Mesenteric fat pad (tissue), 1 donor: ENCODE data around the gene TTPAL. TPM values are rescaled to one million over a fixed set of nuclear protein-coding genes. Genes with fewer than 3 reads are reported as not detected.
A peak's percentile ranks its signal among the peaks of the same experiment; 100 is the strongest.

ENCODE experiments used
- DNase-seq: peaks from one replicate; pipeline ENCODE4 v3.0.0-alpha.2; 2020; ENCODE audit warnings: low spot score
- long read RNA-seq: library from polyadenylated mRNA; unstranded; transcript quantifications from one replicate; pipeline ENCODE4 v2.0.0, GENCODE V29; 2020
- total RNA-seq: library from RNA; stranded (reverse); fragmentation: NEBNext Ultra II Directional; extraction: Animal tissue kit (Norgen Biotek cat#: 25700); gene quantifications from one replicate; pipeline ENCODE4 v1.2.1, GENCODE V29; 2021
- donor health status: DM: yes; HTN: yes; CAD: no.

The TTPAL gene, protein sequence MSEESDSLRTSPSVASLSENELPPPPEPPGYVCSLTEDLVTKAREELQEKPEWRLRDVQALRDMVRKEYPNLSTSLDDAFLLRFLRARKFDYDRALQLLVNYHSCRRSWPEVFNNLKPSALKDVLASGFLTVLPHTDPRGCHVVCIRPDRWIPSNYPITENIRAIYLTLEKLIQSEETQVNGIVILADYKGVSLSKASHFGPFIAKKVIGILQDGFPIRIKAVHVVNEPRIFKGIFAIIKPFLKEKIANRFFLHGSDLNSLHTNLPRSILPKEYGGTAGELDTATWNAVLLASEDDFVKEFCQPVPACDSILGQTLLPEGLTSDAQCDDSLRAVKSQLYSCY
- total RNA-seq = 19.8 TPM
- long read RNA-seq, full-length matches to known transcripts = 8 of 16 reads
- long read RNA-seq, partial matches to known transcripts = 5 of 16 reads
- long read RNA-seq, other reads (novel, unspliced or antisense) = 3 of 16 reads

DNA sequence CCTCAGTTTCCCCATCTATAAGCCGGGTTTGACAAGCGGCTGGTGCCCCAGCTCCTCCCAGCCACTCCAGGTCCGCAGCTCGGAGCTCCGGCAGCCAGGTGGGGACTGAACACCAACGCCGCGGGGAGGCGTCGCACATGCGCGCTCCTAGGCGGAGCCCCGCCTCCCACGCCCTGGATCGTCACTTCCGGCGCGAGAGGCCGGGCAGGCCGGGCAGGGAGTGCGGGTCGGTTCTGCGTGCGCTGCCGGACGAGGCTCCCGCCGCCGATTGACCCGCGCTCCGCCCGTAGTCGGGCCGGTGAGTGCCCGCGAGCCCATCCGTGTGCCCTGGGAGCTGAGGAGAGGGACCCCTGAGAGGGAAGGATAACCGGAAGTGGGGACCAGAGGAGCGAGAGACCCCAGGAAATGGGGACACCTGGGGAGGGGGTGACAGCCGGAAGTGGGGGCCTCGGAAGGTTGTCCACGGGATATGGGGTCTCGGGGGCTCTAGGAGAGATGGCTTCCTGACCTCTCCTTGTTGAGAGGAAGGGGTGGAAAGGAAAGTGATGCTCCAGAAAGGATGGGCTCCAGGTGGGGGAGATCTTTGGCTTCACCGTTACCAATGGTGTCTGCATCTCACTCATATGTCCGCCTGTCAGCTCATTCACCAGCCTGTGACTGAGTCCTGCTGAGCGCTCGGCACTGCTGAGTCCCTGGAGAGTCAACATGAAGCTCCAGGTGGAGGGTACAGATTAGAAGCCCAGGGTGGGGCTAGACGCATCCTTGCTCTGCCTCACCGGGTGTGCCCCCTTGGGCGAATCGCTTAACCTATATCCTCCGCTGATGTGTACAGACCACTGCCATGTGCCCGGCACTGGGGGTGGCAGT, at the start of gene TTPAL:
Gene TTPAL, plus strand, starts transcription at position 181 of the 867 bp plus-strand sequence. CDS start 4,126 bp downstream, outside the sequence.
- peak; percentile 96 for DNase-seq

DNA sequence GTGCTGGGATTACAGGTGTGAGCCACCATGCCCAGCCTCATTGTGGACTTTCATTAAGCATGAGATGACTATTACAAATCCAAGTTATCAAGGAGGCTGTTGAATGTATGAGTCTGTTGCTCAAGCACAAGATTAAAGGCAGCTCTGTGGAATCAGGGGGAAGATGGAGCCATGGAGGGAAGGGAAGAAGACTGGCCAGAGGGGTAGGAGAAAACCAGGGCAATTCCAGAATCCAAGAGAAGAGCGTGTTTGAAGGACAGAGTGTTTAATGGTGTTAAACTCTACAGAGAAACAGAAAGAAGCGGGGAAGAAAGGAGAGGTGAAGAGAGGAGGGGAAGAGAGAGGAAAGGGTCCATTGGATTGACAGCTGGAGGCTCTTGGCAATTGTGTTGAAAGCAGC, 49.8 kb upstream of the TTPAL start:
- no peak for DNase-seq

DNA sequence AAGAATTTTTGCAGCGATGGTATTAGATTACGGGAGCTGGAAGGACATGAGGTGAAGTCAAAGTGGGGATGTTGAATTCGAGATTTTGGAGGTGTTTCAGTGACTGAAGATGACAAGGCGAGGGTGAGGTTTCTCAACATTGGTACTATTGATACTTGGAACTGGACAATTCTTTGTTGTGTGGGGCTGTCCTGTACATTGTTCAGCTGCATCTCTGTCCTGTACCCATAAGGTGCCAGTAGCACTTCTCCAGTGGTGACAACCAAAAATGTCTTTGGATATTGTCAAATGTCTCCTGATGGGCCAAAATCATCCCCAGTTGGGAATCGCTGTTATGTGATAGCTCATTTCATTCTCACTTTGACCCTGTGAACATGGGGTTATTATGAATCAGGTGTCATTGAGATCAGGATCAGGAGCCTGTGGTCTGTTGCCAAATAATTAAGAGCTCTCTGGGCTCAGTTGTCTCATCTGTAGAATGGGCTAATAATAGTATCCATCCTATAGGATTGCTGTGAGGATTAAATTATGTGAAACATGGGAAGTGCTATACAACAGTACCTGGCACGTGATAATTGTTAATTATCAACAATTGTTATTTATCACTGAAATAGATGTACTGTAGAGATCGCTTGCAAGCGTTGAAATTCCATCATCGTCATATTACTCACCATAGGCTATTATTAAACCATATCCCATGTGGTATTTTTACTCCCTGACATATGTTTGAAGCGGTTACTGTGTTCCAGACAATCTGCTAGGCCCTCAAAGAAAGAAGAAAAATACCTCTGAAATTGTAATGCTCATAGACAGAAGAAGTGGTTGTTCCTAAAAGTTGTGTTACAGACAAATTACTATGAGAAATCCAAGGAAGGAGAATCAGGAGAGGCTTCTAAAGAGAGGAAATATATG, 48.5 kb upstream of the TTPAL start:
- no peak for DNase-seq

DNA sequence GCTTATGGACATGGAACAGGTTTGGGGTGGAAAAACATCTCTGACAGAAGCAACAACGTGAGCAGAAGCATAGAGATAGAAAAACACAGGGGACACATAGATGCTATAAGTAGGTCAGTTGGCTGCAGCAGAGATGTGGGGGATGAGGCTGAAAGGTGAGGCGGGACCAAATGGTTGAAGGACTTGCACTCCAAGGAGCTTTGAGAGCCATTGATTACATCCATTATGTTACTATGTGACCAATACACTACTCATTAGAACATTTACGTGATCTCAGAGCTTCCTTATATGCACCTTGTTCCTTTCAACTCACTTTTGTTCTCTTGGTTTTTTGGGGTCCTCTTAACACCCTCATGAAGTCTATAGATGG, 47.9 kb upstream of the TTPAL start:
- no peak for DNase-seq

DNA sequence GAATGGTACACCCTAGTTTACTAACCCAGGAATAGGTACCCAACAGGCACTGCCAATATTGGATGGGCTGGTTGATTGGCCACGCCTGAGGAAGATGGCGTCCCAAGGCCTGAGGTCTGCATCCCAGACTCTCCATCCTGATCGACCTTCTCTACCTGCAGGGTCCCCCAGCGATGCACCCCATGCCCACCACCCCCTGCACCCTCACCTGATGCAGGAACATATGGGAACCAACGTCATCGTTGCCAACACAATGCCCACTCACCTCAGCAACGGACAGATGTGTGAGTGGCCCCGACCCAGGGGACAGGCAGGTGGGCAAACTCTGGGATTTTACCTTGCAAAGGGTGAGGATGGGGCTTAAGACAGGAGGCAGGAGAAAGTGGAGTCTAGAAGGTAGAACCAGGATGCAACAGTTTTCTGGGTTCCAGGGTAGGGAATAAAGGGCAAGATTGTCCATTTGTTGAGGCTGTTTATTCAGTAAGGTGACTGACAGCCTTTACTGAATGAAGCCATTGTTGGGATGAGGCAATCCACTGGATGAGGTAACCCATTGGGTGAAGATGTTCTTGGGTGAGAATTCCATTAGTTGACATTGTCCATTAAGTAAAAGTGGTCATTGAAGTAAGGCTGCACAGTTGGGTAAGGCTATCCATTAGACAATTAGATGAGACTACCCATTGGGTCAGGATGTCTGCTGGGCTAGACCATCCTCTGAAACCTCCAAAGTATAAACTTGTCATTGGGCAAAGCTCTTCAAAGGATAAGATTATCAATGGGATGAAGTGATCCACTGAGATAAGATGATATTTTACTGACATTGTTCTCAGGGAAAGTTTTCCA, 47.3 kb upstream of the TTPAL start:
- DNase-seq = no peak

DNA sequence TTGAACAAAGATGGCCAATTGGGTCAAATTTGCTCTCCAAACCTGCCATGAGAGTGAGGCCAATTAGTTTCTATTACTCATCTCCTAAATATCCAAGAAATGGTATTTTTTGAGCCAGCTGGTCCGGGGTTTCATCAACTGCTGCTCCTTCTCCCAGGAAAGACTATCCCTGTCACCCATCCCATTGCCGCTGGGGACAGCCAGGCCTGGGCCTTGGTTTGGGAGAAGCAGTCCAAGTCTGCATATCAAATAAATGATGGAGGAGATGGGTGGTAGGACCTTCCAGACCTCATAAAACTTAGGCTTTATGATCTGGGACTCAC, 46.7 kb upstream of the TTPAL start:
- DNase-seq = no peak

DNA sequence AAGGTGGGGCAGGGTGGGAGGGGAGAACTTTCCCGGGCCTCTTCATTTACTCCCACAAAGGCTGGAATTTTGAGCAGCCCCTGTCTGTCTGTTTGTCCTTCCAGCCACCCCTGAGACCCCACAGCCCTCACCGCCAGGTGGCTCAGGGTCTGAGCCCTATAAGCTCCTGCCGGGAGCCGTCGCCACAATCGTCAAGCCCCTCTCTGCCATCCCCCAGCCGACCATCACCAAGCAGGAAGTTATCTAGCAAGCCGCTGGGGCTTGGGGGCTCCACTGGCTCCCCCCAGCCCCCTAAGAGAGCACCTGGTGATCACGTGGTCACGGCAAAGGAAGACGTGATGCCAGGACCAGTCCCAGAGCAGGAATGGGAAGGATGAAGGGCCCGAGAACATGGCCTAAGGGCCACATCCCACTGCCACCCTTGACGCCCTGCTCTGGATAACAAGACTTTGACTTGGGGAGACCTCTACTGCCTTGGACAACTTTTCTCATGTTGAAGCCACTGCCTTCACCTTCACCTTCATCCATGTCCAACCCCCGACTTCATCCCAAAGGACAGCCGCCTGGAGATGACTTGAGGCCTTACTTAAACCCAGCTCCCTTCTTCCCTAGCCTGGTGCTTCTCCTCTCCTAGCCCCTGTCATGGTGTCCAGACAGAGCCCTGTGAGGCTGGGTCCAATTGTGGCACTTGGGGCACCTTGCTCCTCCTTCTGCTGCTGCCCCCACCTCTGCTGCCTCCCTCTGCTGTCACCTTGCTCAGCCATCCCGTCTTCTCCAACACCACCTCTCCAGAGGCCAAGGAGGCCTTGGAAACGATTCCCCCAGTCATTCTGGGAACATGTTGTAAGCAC, 46.0 kb upstream of the TTPAL start:
- DNase-seq = no peak

DNA sequence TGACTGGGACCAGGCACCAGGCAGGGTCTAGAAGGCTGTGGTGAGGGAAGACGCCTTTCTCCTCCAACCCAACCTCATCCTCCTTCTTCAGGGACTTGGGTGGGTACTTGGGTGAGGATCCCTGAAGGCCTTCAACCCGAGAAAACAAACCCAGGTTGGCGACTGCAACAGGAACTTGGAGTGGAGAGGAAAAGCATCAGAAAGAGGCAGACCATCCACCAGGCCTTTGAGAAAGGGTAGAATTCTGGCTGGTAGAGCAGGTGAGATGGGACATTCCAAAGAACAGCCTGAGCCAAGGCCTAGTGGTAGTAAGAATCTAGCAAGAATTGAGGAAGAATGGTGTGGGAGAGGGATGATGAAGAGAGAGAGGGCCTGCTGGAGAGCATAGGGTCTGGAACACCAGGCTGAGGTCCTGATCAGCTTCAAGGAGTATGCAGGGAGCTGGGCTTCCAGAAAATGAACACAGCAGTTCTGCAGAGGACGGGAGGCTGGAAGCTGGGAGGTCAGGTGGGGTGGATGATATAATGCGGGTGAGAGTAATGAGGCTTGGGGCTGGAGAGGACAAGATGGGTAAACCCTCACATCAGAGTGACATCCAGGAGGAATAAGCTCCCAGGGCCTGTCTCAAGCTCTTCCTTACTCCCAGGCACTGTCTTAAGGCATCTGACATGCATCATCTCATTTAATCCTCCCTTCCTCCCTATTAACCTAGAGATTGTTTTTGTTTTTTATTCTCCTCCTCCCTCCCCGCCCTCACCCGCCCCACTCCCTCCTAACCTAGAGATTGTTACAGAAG, 45.2 kb upstream of the TTPAL start:
- DNase-seq = no peak

DNA sequence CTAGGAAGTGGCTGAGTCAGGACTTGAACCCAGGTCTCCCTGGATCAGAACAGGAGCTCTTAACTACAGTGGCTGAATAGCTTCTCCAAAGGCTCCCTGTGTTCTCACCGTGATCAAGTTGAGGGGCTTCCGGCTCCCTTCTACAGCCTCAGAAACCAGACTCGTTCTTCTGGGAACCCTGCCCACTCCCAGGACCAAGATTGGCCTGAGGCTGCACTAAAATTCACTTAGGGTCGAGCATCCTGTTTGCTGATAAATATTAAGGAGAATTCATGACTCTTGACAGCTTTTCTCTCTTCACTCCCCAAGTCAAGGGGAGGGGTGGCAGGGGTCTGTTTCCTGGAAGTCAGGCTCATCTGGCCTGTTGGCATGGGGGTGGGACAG, 44.6 kb upstream of the TTPAL start:
- no peak for DNase-seq

DNA sequence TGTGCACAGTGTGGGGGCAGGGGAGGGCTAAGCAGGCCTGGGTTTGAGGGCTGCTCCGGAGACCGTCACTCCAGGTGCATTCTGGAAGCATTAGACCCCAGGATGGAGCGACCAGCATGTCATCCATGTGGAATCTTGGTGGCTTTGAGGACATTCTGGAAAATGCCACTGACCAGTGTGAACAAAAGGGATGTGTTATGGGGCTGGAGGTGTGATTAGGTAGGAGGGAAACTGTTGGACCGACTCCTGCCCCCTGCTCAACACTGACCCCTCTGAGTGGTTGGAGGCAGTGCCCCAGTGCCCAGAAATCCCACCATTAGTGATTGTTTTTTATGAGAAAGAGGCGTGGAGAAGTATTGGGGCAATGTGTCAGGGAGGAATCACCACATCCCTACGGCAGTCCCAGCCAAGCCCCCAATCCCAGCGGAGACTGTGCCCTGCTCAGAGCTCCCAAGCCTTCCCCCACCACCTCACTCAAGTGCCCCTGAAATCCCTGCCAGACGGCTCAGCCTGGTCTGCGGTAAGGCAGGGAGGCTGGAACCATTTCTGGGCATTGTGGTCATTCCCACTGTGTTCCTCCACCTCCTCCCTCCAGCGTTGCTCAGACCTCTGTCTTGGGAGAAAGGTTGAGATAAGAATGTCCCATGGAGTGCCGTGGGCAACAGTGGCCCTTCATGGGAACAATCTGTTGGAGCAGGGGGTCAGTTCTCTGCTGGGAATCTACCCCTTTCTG, 44.0 kb upstream of the TTPAL start:
- DNase-seq = no peak

DNA sequence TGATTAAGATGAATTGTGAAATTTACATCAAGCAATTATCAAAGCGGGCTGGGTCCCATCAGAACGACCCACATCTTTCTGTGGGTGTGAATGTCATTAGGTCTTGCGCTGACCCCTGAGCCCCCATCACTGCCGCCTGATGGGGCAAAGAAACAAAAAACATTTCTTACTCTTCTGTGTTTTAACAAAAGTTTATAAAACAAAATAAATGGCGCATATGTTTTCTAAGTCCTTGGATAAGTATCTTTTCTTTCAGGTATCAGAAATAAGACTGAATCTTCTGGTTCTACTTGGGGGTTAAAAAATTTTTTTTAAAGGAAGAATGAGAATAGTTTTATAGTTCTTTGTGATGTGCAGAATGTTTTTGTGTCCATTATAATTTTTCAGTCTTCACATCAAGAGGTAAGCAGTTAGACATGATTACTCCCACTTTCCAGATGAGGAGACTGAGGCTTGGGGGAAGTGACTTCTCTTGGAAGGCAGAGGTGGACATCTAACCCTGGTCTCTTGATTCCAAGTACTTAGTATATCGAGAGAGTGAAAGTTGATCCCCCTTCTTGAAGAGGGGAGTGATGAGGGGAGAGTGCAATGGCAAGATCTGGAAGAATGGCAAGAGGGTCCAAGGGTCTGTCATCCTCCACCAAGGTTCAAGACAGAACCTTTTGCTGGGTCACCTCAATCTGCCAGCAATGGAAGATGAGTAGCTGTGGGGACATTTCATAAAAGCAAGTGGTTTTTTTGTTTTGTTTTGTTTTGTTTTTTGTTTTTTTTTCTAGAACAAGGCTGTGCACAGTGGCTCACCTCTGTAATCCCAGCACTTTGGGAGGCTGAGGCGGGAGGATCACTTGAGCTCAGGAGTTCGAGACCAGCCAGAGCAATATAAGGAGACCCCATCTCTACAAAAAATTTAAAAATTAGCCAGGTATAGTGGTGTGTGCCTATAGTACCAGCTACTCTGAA, 42.8 kb upstream of the TTPAL start:
- DNase-seq = no peak

DNA sequence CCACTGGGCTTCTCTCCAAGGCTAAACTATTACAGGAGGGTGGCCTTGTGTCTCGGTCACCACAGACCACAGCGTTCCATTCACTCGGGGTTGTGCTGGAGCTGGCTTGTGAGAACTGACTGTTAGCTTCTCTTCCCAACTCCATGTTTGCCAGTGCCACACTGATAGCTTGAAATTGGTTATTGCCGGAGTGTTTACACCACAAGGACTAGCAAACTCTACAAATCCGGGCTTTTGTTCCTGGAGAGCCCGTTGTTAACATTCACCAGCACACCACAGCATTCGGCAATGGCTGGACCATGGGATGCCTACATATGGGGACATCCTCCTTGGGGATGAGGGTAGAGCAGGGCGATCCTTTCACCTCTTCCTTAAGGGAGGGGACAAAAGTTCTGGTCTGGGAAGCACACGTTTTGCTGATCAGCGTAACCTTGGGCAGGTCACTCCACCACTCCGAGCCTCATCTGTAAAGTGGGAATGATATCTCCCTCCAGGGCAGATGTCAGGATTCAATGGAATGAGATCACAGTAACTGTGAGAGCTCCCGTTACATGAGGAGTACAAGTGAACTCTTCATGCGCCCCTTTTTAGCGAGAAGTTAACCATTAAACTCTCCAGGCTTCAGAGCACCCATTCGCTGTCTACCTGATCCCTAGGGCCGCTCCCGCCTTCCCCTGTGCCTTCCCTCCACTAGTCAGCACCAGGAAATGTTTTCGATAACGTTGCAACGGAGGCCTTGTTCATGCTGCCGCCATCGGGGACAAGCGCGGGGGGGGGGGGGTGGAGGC, 41.7 kb upstream of the TTPAL start:
- DNase-seq = no peak

DNA sequence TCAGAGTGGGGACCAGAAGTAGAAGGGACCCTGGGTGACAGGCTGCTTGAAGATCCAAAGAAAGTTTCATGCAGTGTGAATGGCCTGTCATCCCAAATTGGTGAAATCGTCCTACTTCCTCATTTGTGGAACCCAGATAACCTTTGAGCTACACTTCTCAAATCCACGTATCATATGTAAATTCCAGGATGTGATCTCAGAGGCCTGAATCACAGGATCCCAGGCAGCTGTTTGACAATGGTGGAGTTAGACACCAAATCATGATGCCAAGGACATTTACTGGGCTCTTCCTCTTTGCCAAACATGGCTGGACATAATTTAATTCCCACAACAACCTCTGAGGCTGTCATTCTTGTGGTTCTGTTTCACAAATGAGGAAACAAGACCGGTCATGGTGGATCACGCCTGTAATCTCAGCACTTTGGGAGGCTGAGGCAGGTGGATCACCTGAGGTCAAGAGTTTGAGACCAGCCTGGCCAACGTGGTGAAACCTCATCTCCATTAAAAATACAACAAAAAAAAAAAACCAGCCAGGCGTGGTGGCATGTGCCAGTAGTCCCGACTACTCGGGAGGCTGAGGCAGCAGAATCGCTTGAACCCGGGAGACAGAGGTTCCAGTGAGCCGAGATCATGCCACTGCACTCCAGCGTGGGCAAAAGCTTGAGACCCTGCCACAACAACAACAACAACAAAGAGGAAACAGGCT, 39.9 kb upstream of the TTPAL start:
- no peak for DNase-seq

DNA sequence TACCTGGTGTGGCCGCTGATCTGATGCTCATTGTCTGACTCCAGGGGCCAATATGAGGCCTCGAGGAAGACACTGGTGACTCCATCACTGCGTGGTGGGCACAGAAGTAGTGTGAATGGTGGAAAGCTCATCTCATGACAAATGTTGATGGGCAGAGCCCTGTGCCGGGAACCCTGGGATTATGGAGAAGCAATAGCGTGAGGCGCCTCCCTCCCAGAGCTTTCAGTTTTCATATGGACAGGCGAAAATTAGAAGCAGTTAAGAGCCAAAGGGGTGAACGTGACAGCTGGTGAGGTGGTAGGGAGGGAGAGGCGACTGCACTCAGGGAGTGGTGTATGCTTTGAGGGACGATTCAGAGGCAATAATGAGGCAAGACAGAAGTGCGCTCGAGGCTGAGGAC, 39.3 kb upstream of the TTPAL start:
- no peak for DNase-seq

DNA sequence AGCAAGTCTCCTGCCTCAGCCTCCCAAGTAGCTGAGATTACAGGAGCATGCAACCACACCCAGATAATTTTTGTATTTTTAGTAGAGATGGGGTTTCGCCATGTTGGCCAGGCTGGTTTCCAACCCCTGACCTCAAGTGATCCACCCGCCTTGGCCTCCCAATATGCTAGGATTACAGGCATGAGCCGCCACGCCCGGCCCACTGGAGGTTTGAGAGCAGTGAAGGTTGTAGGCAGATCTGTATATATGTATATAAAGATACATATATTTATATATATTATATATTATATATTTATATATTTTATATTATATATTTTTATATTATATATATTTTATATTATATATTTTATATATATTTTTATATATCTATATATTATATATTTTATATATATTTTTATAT, 38.2 kb upstream of the TTPAL start:
- DNase-seq = no peak
